ENCODE measurements around the gene ARHGEF1. TPM values are rescaled to one million over a fixed set of nuclear protein-coding genes. Genes with fewer than 3 reads are reported as not detected.

The ARHGEF1 gene
- total RNA-seq, 1 donor from 2014 or later, result 197 TPM

GRCh38 chr19:41876847-41877832, 5.8 kb upstream of the ARHGEF1 start, which contains the start of gene CD79A:
CD79A (plus strand) TSS chr19:41877279; CDS start chr19:41877305, 26 bp downstream.
- TF ChIP-seq, protein P1, sequence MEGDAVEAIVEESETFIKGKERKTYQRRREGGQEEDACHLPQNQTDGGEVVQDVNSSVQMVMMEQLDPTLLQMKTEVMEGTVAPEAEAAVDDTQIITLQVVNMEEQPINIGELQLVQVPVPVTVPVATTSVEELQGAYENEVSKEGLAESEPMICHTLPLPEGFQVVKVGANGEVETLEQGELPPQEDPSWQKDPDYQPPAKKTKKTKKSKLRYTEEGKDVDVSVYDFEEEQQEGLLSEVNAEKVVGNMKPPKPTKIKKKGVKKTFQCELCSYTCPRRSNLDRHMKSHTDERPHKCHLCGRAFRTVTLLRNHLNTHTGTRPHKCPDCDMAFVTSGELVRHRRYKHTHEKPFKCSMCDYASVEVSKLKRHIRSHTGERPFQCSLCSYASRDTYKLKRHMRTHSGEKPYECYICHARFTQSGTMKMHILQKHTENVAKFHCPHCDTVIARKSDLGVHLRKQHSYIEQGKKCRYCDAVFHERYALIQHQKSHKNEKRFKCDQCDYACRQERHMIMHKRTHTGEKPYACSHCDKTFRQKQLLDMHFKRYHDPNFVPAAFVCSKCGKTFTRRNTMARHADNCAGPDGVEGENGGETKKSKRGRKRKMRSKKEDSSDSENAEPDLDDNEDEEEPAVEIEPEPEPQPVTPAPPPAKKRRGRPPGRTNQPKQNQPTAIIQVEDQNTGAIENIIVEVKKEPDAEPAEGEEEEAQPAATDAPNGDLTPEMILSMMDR (IDR thresholded peaks at IDR 0.05), result no peak
- ATAC-seq, result peak; percentile 34
- no peak for DNase-seq
- no peak within 1 kb of the TSS for H3K4me3 ChIP-seq
- H3K36me3 ChIP-seq, result peaks cover 4% of the 10 kb centered on the region
- peak within 1 kb of the TSS; percentile 42 for H3K27ac ChIP-seq
- no peaks in the 10 kb centered on the region for H3K27me3 ChIP-seq
- H3K9me3 ChIP-seq, result no peaks in the 10 kb centered on the region
- peaks cover 16% of the 10 kb centered on the region for H3K4me1 ChIP-seq
- intact Hi-C loops (cut with DNase I), result no loop called here

- Histone ChIP-seq H3K27me3 (no peaks in the 10 kb centered on the region), H3K4me1 (peaks cover 11% of the 10 kb centered on the region), H3K36me3 (no peaks in the 10 kb centered on the region), H3K9me3 (no peaks in the 10 kb centered on the region), H3K4me3 (no peak overlapping the region), H3K27ac (peak overlapping the region; percentile 42)
- DNase-seq, result no peak
- no peak for ATAC-seq
- intact Hi-C loops (cut with DNase I), result no loop called here
- TF ChIP-seq, protein P1 (IDR thresholded peaks at IDR 0.05), result no peak
Measured at GRCh38 chr19:41877916-41878905, 4.8 kb upstream of the ARHGEF1 start.

DNA sequence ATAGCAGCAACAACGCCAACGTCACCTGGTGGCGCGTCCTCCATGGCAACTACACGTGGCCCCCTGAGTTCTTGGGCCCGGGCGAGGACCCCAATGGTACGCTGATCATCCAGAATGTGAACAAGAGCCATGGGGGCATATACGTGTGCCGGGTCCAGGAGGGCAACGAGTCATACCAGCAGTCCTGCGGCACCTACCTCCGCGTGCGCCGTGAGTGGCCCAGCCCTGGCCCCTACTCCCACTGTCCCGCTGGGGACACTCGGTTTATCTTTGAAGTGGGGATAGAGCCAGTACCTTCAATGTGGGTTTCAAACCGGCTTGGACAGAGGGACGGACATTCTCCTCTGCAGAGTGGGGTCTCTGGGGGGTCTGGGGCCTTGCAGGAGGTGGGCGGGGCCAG, 3.9 kb upstream of the ARHGEF1 start:
- Histone ChIP-seq H3K36me3 (no peaks in the 10 kb centered on the region), H3K4me1 (peaks cover 7% of the 10 kb centered on the region), H3K9me3 (no peaks in the 10 kb centered on the region), H3K4me3 (no peak overlapping the region), H3K27ac (no peak overlapping the region), H3K27me3 (no peaks in the 10 kb centered on the region)
- ATAC-seq (no peak), DNase-seq (no peak)
- TF ChIP-seq, protein P1 (IDR thresholded peaks at IDR 0.05), result no peak
- intact Hi-C loops (cut with DNase I), result no loop called here

DNA sequence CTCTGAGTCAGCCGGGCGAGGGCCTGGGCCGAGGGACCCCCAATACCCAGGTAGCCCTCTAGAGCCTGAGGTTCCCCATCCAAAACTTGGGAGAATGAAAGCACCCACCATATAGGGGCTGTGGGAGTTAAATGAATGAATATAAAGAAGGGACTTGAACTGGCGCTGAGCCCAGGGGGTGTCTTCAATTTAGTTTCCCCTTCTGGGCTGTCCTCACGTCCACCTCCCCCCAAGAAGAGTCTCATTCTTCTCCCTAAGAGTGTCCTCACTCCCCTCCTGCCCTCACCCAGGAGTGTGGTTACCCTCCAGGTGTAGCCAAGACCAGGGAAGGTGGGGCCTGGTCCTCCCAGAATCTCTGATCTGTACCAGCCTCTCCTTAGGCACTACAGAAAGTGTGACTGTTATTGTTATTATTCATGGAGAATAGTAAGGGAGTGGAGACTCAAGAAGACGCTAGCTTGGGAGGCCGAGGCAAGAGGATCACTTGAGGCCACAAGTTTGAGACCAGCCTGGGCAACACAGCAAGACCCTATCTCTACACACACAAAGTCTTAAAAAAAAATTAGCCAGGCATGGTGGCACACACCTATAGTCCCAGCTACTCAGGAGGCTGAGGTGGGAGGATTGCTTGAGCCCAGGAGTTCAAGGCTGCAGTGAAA, 3.2 kb upstream of the ARHGEF1 start:
- TF ChIP-seq, protein P1 (IDR thresholded peaks at IDR 0.05), result no peak
- no peaks in the 10 kb centered on the region for H3K27me3 ChIP-seq
- ATAC-seq (no peak), DNase-seq (no peak)
- H3K27ac ChIP-seq, result no peak overlapping the region
- intact Hi-C loops (cut with DNase I), result no loop called here
- peaks cover 11% of the 10 kb centered on the region for H3K4me1 ChIP-seq
- H3K9me3 ChIP-seq, result no peaks in the 10 kb centered on the region
- no peak overlapping the region for H3K4me3 ChIP-seq
- no peaks in the 10 kb centered on the region for H3K36me3 ChIP-seq

GRCh38 chr19:41880329-41880708, 2.7 kb upstream of the ARHGEF1 start:
- ATAC-seq (no peak), DNase-seq (no peak)
- intact Hi-C loops (cut with DNase I), result no loop called here
- TF ChIP-seq, protein P1 (IDR thresholded peaks at IDR 0.05), result no peak
- Histone ChIP-seq H3K27me3 (no peaks in the 10 kb centered on the region), H3K4me1 (peaks cover 17% of the 10 kb centered on the region), H3K36me3 (no peaks in the 10 kb centered on the region), H3K9me3 (no peaks in the 10 kb centered on the region), H3K27ac (no peak overlapping the region), H3K4me3 (no peak overlapping the region)

Data from upper lobe of right lung (tissue), 1 donor.